ENCODE results near the gene DSCAM. TPM values are rescaled to one million over a fixed set of nuclear protein-coding genes. Genes with fewer than 3 reads are reported as not detected.

Gene DSCAM
- total and polyA plus RNA-seq, 10 of the 15 experiments (the other 5 are each of a cell fraction or from before 2014, with no cell fraction given): not detected

GRCh38 chr21:40356644-40357043 is 490.3 kb downstream of the DSCAM start:
- no peaks in the 10 kb centered on the region for H3K36me3 ChIP-seq (ENCODE audit: control insufficient read depth in 2 of 2, insufficient read depth in 2 of 2, low read length in 1 of 2)
- FAIRE-seq (no peak), DNase-seq (ENCODE audit: low read depth, low spot score) (no peak), ATAC-seq (no peak)
- WGBS (ENCODE audit: insufficient coverage, insufficient replicate concordance, low lambda C conversion rate, missing lambda C conversion rate): 0% methylated on average over 2 of the region's 2 CpGs
- no peak overlapping the region for H2AFZ ChIP-seq (ENCODE audit: control insufficient read depth, low read depth, low read length)
- H3K4me1 ChIP-seq (ENCODE audit: control insufficient read depth, insufficient read depth, low read length): no peaks in the 10 kb centered on the region
- TF ChIP-seq CHD4 (IDR thresholded peaks at IDR 0.05): no peak
- no peak for TF ChIP-seq MTA2 (IDR thresholded peaks at IDR 0.05; ENCODE audit: low read depth)
- no peak for TF ChIP-seq TCF12 (IDR thresholded peaks at IDR 0.05; ENCODE audit: low read depth, low read length)
- no peak for TF ChIP-seq GABPA (IDR thresholded peaks at IDR 0.05; ENCODE audit: low read depth)
- SMC1A ChIA-PET (ENCODE audit: uncharacterized antibody, unreplicated experiment): no interaction called here
- H3K4me2 ChIP-seq (ENCODE audit: control insufficient read depth, insufficient read depth): no peak overlapping the region
- H3K79me2 ChIP-seq (ENCODE audit: control insufficient read depth, insufficient read depth, low read length): no peaks in the 10 kb centered on the region
- RAD21 ChIA-PET (ENCODE audit: unreplicated experiment): no interaction called here
- no peak overlapping the region for H3K27ac ChIP-seq (ENCODE audit: control insufficient read depth, insufficient read depth)
- in situ Hi-C loops (cut with MboI): no loop called here
- no peak overlapping the region for H3K4me3 ChIP-seq
- H4K20me1 ChIP-seq (ENCODE audit: control insufficient read depth, insufficient read depth): no peaks in the 10 kb centered on the region
- H3K9ac ChIP-seq (ENCODE audit: control insufficient read depth, insufficient read depth, low read length): no peak overlapping the region
- no peaks in the 10 kb centered on the region for H3K27me3 ChIP-seq (replicated peaks in 1 of 2; ENCODE audit: control insufficient read depth in 2 of 2, insufficient read depth in 2 of 2, low read length in 1 of 2)
- no TSS peak for BruUV-seq (replicated peaks)
- POLR2A ChIA-PET: no interaction called here
- CTCF ChIA-PET: no interaction called here
- intact Hi-C loops (cut with micrococcal nuclease; ENCODE audit: unreplicated experiment): no loop called here
- H3K9me3 ChIP-seq (replicated peaks; ENCODE audit: control insufficient read depth, insufficient read depth, low read length): no peaks in the 10 kb centered on the region; the same call in 2 of the 3 replicates

GRCh38 chr21:40355076-40355475 is 491.9 kb downstream of the DSCAM start:
- FAIRE-seq: no peak
- intact Hi-C loops (cut with micrococcal nuclease; ENCODE audit: unreplicated experiment) (no loop called here), in situ Hi-C loops (cut with MboI) (no loop called here)
- Histone ChIP-seq H3K79me2 (ENCODE audit: control insufficient read depth, insufficient read depth, low read length) (no peaks in the 10 kb centered on the region), H3K9ac (ENCODE audit: control insufficient read depth, insufficient read depth, low read length) (no peak overlapping the region), H3K4me1 (ENCODE audit: control insufficient read depth, insufficient read depth, low read length) (no peaks in the 10 kb centered on the region), H3K4me2 (ENCODE audit: control insufficient read depth, insufficient read depth) (no peak overlapping the region), H3K4me3 (no peak overlapping the region), H4K20me1 (ENCODE audit: control insufficient read depth, insufficient read depth) (no peaks in the 10 kb centered on the region), H3K9me3 (replicated peaks; ENCODE audit: control insufficient read depth, insufficient read depth, low read length) (no peaks in the 10 kb centered on the region; the same call in 2 of the 3 replicates), H2AFZ (ENCODE audit: control insufficient read depth, low read depth, low read length) (no peak overlapping the region), H3K27ac (ENCODE audit: control insufficient read depth, insufficient read depth) (no peak overlapping the region), H3K36me3 (ENCODE audit: control insufficient read depth in 2 of 2, insufficient read depth in 2 of 2, low read length in 1 of 2) (no peaks in the 10 kb centered on the region), H3K27me3 (replicated peaks in 1 of 2; ENCODE audit: control insufficient read depth in 2 of 2, insufficient read depth in 2 of 2, low read length in 1 of 2) (no peaks in the 10 kb centered on the region)
- ChIA-PET CTCF (no interaction called here), RAD21 (ENCODE audit: unreplicated experiment) (no interaction called here), SMC1A (ENCODE audit: uncharacterized antibody, unreplicated experiment) (no interaction called here), POLR2A (no interaction called here)
- ATAC-seq: no peak
- DNase-seq (ENCODE audit: low read depth, low spot score): no peak
- no TSS peak for BruUV-seq (replicated peaks)
- WGBS (ENCODE audit: insufficient coverage, insufficient replicate concordance, low lambda C conversion rate, missing lambda C conversion rate): 22% methylated on average over 5 of the region's 5 CpGs
- no peak for TF ChIP-seq PML (IDR thresholded peaks at IDR 0.05; ENCODE audit: low read length)
- TF ChIP-seq GABPA (IDR thresholded peaks at IDR 0.05; ENCODE audit: low read depth): no peak
- no peak for TF ChIP-seq REST (IDR thresholded peaks at IDR 0.05; ENCODE audit: low read depth, low read length)
- no peak for TF ChIP-seq ZBTB33 (IDR thresholded peaks at IDR 0.05)
- TF ChIP-seq PBX3 (IDR thresholded peaks at IDR 0.05; ENCODE audit: insufficient replicate concordance, low read depth, low read length): no peak
- no peak for TF ChIP-seq SMAD1 (IDR thresholded peaks at IDR 0.05; ENCODE audit: low read depth, partially characterized antibody)
- no peak for TF ChIP-seq MTA3 (IDR thresholded peaks at IDR 0.05; ENCODE audit: borderline replicate concordance, low read length)
- no peak for TF ChIP-seq GATAD2B (conservative IDR thresholded peaks at IDR 0.05; ENCODE audit: low read depth)
- TF ChIP-seq TAF1 (IDR thresholded peaks at IDR 0.05; ENCODE audit: borderline replicate concordance, low read depth, low read length): no peak

Data from GM12878 (cell line).